Measurements from ENCODE around the gene UROD.

DNA sequence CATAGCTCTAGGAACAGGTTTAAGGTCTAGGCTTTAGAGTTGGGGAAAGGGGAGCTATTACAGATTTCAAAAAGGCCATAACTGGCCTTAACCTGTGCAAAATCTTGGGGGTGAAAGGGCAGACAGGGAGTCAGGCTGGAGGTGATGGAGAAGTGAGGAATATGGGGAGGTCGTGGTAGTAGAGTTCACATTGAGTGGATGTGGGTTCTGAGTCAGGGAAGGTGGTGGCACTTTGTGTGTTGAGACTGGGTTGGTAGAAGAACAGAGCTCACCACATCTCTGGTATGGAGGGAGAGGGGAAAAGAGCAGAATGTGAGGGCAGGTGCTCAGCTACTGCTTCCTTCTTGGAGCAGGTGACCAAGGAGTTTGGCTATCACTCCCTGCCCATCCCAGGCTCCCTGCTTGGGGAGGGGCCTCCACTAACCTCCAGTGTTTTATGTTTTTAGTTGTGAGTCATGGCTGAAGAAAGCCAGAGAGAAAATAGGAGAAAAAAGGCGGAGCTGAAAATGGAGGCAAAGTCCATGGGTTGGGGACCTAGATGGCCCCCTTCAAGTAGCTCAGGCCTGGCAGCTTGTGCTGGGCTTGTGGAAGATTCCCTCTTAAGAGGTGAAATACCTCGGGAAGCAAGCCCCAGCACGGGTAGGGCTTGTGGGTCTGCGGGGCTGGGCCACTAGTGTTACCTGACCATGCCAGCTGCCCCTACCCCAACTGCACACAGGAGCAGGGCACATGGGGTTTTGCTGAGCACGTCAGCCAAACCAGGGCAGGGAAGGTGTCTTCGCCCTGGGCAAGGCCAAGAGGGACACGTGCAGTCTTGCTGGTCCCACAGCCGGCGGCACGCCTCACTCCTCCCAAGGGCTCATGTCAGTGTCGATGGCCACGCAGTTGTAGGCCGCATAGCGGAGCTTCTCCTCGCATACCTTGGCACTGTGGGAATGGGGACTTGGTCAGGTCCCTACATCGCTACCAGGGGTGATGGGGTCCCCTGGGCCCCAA is 9.1 kb upstream of the UROD start:
- no peak for TF ChIP-seq EZH2 (IDR thresholded peaks at IDR 0.05; ENCODE audit: insufficient read depth, low read length)
- TF ChIP-seq, protein P1, sequence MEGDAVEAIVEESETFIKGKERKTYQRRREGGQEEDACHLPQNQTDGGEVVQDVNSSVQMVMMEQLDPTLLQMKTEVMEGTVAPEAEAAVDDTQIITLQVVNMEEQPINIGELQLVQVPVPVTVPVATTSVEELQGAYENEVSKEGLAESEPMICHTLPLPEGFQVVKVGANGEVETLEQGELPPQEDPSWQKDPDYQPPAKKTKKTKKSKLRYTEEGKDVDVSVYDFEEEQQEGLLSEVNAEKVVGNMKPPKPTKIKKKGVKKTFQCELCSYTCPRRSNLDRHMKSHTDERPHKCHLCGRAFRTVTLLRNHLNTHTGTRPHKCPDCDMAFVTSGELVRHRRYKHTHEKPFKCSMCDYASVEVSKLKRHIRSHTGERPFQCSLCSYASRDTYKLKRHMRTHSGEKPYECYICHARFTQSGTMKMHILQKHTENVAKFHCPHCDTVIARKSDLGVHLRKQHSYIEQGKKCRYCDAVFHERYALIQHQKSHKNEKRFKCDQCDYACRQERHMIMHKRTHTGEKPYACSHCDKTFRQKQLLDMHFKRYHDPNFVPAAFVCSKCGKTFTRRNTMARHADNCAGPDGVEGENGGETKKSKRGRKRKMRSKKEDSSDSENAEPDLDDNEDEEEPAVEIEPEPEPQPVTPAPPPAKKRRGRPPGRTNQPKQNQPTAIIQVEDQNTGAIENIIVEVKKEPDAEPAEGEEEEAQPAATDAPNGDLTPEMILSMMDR (IDR thresholded peaks at IDR 0.05; ENCODE audit: insufficient read depth, low read depth, low read length): no peak
